HG03139 (cell line): Measurements from ENCODE around the gene TMEM145.
"Not testable (repeated sequence)": the region's sequence is repeated elsewhere in the genome, so short reads cannot be mapped to it uniquely, and the experiment has no call there.

Experiments
- ATAC-seq: cut with Tn5 transposase; IDR thresholded peaks from one replicate; pipeline ENCODE4 v1.9.1; 2021; ENCODE audit not compliant: unreplicated experiment

The TMEM145 gene

DNA sequence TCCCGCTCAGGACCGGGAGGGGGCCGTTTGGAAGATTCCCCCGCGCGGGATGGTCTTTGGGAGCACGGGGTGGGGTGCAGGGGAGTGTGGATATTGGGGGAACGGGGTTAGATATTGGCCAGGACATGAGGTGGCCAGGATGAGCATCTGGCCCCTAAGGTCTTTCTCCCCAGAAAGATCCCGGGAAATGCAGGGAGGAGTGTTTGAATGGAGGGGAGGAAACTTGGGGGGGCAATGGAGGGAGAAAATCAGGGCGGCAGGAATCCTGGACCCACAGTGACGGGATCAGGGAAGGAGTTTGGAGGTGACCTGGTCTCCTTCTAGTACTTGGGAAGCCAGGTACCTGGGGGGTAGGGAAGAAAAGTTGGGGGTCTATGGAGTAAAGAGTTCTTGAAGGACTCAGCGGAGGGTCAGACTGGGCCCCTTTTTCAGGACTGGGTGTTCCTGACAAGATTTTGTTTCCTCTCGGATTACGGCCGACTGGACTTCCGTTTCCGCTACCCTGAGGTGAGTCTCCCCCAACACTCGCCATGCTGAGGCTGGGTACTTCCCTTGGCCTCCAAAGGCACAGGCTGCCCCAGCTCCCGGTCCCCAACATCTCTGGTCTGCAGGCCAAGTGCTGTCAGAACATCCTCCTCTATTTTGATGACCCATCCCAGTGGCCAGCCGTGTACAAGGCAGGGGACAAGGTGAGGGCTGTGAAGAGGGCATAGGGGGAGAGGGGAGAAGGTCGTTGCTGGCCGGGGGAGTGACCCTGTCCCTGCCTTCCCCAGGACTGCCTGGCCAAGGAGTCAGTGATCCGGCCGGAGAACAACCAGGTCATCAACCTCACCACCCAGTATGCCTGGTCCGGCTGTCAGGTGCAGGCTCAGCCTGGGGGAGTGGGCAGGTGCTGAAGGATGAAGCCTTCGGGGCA lies 989 bp downstream of the TMEM145 start:
- no peak for ATAC-seq

DNA sequence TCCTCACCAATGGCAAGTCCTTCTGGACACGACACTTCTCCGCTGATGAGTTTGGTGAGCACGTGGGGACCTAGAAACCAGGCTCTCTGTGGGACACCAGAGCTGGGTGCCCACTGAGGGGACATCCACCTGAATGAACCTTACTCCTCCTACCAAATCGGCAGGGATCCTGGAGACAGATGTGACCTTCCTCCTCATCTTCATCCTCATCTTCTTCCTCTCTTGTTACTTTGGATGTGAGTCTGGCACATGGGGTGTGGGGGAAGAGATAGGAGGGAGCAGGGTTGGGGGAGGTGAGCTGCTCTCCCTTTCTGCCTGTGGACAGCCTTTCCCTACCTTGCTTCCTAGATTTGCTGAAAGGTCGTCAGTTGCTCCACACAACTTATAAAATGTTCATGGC lies 1.9 kb downstream of the TMEM145 start:
- no peak for ATAC-seq

DNA sequence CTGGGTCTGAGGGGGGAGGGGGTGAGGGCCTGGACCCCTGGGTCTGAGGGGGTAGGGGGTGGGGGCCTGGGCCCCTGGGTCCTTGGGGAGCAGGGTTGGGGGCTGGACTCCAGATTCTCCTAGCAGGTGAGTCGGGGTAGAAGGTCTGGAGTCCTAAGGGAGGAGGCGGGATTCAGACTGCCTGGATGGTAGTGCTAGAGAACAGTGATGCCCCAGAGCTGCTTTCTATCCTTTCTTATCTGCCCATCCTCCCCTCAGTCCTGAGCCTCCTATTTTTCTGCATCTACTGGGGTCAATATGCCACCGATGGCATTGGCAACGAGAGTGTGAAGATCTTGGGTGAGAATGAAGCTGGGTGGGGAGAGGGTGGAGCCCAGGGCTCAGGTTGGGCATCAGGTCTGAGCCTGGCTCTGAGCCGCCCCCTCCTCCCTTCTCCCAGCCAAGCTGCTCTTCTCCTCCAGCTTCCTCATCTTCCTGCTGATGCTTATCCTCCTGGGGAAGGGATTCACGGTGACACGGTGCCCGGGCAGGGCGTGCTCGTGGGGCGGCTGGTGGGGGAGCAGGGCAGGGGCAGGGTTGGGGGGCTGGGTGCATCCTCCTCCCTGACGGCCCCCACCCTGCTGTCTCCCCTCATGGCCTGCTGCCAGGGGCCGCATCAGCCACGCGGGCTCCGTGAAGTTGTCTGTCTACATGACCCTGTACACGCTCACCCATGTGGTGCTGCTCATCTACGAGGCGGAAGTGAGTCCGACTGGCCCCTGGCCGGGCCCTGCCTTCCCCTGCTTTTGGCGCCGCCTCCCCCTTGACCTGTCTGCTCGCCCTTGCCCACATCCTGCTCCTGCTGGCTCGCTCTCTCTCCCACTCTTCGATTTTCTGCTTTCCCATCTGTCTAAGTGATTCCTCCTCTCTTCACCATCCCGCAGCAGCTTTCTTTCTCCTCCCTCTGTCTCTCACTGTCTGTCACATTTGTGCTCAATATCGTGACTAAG lies 3.4 kb downstream of the TMEM145 start:
- ATAC-seq, result no peak

DNA sequence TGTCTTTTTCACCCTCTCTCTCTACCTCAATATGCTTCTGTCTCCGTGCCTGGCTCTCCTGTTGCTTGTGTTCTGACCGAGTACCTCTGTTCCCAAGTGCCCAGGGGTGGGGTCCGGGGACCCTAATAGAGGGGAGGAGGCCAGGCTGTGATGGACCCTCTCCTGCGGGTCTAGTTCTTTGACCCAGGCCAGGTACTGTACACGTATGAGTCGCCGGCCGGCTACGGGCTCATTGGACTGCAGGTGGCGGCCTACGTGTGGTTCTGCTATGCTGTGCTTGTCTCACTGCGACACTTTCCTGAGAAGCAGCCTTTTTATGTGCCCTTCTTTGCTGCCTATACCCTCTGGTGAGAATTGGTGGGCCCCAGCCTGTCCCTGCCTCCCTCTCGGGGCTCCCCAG lies 4.4 kb downstream of the TMEM145 start:
- no peak for ATAC-seq

DNA sequence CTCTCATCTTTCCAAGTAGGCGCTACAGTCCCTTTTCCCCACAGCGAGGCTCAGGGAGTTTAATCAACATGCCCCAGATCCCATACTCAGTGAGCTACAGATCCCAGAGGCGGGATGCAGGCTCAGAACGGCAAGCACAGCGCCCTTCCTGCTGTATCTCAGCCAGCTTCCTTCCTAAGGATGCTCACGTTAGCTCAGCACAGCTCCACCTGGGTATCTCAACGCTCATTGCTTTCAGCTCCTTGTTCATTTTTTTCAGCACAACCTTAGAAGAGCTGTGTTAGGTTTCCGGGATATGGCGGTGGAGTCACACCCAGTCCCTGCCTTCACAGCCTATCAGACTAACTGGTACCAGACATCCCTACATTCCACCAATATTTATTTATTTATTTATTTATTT lies 9.2 kb downstream of the TMEM145 start:
- ATAC-seq, result no peak

DNA sequence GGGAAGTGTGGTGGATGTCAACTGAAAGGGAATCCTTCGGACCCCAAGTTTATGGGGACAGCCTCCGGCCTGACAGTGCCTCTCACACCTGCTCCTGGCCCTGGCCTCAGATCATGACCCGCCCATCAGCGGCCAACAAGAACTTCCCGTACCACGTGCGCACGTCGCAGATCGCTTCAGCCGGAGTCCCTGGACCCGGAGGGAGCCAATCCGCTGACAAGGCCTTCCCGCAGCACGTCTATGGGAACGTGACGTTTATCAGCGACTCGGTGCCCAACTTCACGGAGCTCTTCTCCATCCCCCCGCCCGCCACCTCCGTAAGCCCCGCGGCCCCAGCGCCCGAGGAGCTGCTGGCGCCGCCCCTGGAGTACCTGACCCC lies 10.4 kb downstream of the TMEM145 start:
- ATAC-seq, result no peak

DNA sequence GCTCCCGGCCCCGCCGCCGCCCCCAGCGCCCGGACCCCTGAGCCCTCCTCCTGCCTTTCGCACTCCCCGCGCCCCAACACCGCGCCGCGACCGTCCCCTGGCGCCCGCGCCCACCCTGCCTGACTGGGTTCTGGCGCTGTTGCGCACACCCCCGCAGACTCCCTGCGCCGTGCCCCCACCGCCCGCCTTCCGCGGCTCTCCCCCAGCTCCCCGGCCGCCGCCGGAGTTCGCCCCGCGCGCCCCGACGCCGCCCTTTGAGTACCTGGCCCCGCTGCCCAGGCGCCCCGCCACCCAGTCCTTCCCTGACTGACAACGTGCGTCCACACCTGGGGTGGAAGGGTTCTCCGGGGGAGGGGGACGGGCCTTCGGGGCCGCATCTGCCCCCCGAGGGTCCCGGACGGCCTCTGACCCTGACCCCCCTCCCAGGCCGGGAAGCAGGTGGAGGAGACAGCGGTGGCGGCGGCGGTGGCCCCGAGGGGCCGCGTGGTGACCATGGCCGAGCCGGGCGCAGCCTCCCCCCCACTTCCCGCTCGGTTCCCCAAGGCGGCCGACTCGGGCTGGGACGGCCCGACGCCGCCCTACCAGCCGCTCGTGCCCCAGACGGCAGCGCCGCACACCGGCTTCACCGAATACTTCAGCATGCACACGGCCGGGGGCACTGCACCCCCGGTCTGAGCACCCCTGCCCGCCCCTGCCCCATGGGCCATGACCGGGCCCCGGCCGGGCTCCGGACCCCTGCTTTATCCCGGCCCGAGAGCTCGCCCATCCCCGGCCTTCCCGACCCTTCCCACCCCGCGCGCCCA lies 10.9 kb downstream of the TMEM145 start:
- no peak for ATAC-seq

DNA sequence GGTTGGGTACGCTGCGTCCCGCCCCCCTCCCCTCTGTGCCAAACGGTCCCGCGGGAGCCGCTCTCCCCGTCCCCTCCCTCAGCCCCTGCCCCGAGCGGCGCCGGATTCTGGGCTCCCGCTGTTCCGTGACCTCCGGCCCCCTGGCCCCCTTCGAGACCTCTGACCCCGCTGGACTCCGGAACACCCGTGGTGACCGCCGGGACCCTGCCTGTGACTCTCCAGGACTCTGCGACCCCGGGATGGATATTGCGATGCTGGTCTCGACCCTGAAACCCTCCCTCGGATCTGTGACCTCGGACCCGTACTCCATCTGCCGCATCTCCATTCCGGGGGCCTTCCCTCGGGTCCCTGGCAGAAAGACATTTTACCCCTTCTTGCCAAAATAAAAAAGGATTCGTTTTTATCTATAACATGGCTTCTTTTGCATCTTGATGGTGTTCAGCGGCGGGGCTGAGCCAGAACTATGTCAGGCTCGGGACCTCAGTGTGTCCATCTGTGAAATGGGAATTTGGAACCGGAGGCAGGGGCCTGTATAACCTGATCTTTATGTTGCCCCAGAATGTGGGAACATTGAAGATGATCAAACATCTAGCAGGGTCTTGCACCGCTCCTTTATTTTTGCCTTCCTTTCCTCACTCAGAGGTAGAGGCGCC lies 11.7 kb downstream of the TMEM145 start:
- ATAC-seq, result no peak

DNA sequence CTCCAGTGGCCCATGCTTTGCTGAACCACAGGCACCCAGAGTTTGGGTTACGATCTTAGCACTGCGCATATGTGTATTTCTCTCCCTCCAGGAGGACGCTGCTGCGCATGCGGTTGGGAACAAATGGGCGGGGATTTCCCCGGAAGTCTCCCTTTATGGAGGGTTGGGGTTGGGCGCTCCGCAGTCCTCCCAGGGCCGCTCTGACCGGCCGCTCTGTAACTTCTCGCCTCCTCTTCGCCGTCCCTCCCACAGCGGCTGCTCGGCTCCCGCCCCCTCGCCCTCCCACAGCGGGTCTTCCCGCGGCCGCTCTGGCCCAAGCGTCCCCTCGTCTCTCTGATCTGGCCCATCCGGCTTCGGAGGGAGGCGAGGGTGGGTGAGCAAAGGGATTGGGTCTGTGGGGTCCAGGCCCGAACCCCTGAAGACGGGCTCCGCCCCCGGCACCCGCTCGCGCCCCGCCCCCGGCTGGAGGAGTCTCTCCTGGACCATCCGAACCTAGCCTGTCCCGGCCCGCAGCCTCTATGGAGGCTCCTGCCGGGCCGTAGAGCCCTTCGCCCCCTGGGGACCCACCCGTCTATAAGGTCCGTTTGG lies 12.3 kb downstream of the TMEM145 start, which contains the start of gene MEGF8:
MEGF8 (plus strand) TSS at position 328 of the 588 bp plus-strand sequence. CDS start 609 bp downstream, outside the sequence.
- peak; percentile 85 for ATAC-seq

DNA sequence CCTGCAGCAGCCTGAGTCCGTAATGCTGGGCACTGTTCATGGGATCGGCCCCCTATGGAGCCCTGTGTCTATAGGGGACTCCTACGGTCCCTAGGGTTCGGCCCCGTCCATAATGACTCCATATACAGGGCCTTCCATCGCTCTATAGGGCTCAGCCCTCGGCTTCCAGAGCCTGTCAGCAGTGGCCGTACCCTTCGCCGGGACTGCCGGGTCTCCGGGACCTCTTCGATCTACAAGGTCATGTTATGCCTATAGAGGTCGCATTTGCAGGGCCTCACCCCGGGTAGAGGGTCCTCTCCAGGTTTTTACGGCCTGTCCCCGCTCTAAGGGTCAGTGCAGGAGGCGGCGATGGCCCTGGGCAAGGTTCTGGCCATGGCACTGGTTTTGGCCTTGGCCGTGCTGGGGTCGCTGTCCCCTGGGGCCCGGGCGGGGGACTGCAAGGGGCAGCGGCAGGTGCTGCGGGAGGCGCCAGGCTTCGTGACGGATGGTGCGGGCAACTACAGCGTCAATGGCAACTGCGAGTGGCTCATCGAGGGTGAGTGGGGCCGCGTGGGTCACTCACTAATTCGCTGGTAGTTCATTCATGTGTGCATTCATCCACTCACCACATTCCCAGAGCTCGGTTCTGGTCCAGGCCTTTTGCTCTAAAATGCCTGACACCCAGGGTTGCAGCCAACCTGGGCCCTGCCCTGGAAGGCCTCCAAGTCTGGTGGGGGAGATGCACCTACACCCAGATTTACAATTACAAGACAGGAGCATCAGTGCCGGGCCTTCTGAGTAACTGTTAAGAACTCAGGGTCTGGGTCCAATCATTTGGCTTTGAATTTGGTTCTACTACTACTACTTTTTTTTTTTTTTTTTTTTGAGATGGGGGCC lies 13.0 kb downstream of the TMEM145 start:
- peak; percentile 18 for ATAC-seq

DNA sequence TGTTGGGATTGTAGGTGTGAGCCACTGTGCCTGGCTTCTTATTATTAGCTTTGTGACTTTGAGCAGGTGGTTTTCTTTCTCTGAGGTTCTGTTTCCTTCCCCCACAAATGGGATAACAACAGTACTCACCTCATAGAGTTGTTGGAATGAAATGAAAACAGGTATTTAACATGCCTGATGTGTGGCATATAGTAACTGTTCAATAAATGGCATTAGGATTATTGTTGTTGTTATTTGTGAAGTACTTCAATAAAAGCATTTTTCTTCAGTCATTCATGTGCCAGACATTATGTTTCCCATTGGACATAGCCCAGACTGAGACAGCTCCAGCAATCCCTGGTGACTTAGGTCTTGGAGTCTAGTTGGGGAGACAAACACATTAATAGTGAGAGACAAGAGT lies 13.9 kb downstream of the TMEM145 start:
- ATAC-seq, result no peak

DNA sequence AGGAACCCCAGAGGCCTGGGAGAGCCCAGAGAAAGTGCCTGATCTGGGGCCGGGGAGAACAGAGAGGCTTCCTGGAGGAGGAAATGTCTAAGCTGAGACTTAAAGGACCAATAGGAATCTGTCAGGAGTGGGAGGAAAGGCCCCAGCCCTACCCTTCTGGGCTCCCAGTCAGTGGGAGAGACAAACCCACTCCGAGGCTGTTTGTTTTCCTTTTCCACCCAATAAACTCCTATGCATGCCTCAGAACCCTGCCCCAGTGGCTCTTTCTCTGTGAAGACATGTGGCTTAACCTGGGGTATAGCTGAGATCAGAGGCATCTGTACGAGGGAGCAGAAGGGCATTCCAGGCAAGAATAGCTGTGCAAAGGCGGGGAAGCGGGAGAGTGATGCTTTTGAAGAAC lies 14.3 kb downstream of the TMEM145 start:
- no peak for ATAC-seq

DNA sequence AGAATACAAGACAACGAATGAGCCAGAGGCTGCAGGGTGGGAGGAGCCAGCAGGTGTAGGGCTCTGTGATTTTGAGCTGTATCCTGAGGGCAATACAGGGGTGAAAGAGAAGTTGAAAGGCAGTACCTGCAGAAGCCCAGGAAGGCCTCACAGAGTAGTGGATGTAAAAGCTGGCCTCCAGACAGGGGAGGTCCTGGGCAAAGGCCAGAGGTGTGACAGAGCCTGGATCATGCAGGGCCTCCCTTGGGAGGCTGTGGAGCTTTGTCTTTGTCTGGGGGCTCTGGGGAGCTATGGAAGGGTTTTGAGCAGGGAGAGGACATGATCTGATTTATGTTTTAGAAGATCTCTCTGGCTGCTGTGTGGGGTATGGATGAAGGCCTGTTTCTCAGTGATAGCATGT lies 15.0 kb downstream of the TMEM145 start:
- no peak for ATAC-seq

DNA sequence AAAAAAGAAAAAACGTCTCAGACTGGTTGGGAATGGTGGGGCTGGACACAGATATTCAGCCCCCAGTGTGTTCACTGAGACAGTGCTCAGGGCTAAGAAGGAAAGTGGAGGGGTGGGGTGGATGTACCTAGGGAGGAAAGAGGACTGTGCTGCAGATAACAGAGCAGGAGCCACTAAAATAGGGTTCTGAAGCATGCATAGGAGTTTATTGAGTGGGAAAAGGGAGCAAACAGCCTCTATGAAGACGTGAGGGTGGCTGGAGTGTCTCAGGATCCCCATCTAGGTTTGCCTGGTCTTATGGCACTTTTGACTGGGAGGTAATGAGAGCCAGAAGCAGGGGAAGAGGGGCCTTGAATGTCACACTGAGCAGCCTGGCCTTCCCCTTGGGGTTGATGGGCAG lies 15.7 kb downstream of the TMEM145 start:
- no peak for ATAC-seq

DNA sequence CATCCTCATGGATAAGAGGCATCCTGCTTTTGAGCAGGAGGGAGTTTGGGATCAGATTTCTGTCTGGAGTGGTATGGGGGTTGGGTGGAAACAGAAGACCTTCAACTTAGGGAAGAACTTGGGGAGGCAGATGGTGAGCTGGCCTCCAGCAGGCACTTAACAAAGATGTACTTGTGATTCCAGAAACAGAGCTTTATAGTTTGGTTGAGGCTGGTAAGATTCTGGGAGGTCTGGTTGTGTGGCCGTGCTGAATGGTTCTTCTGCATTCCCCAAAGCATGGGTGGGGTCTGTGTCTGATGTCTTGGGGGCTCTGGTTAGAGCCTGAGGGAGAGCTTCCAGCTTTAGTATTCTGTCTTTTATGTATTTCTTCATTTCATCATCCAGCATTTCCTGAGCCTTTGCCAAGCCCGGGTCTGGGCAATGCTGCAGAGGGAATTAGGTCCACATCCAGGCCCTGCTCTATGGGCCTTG lies 17.2 kb downstream of the TMEM145 start:
- no peak for ATAC-seq

DNA sequence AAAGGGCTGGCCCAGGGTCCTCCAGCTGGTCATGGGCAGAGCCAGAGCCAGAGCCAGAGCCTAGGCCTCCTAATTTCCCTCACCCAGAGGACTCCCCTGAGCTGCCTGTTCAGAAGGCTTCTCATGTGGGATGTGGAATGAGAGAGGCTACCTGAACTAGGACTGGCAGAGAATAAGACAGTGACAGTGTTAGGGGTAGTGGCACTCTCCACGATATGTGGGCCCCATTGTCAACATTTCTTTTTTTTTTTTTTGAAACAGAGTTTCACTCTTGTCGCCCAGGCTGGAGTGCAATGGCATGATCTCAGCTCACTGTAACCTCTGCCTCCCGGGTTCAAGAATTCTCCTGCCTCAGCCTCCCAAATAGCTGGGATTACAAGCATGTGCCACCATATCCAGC lies 18.2 kb downstream of the TMEM145 start:
- not testable (repeated sequence) for ATAC-seq

DNA sequence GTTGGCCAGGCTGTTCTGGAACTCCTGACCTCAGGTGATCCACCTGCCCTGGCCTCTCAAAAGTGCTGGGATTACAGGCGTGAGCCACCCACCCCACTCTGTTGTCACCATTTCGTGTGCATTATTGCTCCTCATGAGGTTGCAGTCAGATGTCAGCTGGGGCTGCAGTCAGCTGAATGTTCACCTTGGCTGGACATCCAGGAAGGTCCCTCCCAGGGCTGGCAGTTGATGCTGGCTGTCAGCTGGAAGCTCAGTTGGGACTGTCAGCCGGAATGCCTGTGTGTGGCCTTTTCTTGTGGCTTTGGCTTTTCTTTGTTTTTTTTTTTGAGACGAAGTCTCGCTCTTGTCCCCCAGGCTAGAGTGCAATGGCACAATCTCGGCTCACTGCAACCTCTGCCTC lies 18.9 kb downstream of the TMEM145 start:
- no peak for ATAC-seq

DNA sequence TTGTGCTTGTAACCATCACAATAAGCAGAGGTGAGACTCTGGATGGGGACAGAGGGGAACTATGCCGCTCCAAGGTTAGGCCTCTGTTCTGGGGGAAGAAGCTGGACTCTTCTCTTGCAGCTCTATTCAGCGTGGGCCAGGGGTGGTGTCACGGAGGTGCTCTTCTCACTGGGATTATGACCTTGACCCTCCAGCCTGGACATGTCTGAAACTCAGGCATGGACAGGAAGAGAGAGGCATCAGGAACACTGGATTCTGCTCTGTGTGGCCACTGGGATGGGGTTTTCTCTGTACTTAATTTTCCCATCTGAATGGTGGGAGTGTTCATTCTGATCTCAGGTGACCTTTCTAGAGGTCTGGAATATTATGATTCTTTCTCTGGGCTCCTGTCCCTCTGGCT lies 19.9 kb downstream of the TMEM145 start:
- no peak for ATAC-seq
